HEK293 (cell line): ENCODE data around the gene TMEM203.

Experiments used
- CTCF ChIP-seq: fragments of 450-650 bp; formaldehyde crosslinking; IDR thresholded peaks from 2 replicates; pipeline ENCODE4 v1.5.1; 2016; ENCODE audit warnings: missing biosample characterization, missing genetic modification characterization
- HOXD13 ChIP-seq: sonication (generic); formaldehyde crosslinking; IDR thresholded peaks from 2 replicates; pipeline ENCODE4 v1.8.0; 2022; ENCODE audit warnings: missing genetic modification reagents, borderline replicate concordance
- SETDB1 ChIP-seq: IDR thresholded peaks from one replicate; pipeline ENCODE4 v1.6.1; 2017; ENCODE audit warnings: mild to moderate bottlenecking, low read length, moderate library complexity, mixed read lengths; ENCODE audit not compliant: insufficient read length
- ZBTB1 ChIP-seq: fragments of 450-650 bp; formaldehyde crosslinking; IDR thresholded peaks from 2 replicates; pipeline ENCODE4 v1.5.1; 2016; ENCODE audit warnings: missing biosample characterization, missing genetic modification characterization
- ZNF423 ChIP-seq: fragments of 450-650 bp; formaldehyde crosslinking; IDR thresholded peaks from 2 replicates; pipeline ENCODE4 v1.5.1; 2016; ENCODE audit warnings: missing biosample characterization, missing genetic modification characterization
- ZNF561 ChIP-seq: fragments of 450-650 bp; IDR thresholded peaks from 2 replicates; pipeline ENCODE4 v1.5.1; 2018; ENCODE audit warnings: missing biosample characterization, missing genetic modification characterization, borderline replicate concordance
- ZNF707 ChIP-seq: fragments of 450-650 bp; formaldehyde crosslinking; IDR thresholded peaks from 2 replicates; pipeline ENCODE4 v1.5.1; 2016; ENCODE audit warnings: missing biosample characterization, missing genetic modification characterization
- TF ChIP-seq, protein P1 (sequence below): fragments of 450-650 bp; formaldehyde crosslinking; IDR thresholded peaks from 2 replicates; pipeline ENCODE4 v1.5.1; 2016; ENCODE audit warnings: missing biosample characterization, missing genetic modification characterization, borderline replicate concordance
- TF ChIP-seq, protein P2 (sequence below): fragments of 450-650 bp; formaldehyde crosslinking; IDR thresholded peaks from 2 replicates; pipeline ENCODE4 v1.5.1; 2016; ENCODE audit warnings: missing biosample characterization, missing genetic modification characterization
- TF ChIP-seq, protein P3 (sequence below): fragments of 450-650 bp; formaldehyde crosslinking; IDR thresholded peaks from 2 replicates; pipeline ENCODE4 v1.5.1; 2016; ENCODE audit warnings: missing biosample characterization, missing genetic modification characterization

- TF ChIP-seq SETDB1 (no peak), ZNF707 (tag by site-specific recombination) (no peak), HOXD13 (CRISPR knock-in tag) (no peak), ZNF561 (no peak), CTCF (tag by site-specific recombination) (no peak), ZNF423 (tag by site-specific recombination) (no peak), ZBTB1 (tag by site-specific recombination) (no peak)
- TF ChIP-seq, protein P1, sequence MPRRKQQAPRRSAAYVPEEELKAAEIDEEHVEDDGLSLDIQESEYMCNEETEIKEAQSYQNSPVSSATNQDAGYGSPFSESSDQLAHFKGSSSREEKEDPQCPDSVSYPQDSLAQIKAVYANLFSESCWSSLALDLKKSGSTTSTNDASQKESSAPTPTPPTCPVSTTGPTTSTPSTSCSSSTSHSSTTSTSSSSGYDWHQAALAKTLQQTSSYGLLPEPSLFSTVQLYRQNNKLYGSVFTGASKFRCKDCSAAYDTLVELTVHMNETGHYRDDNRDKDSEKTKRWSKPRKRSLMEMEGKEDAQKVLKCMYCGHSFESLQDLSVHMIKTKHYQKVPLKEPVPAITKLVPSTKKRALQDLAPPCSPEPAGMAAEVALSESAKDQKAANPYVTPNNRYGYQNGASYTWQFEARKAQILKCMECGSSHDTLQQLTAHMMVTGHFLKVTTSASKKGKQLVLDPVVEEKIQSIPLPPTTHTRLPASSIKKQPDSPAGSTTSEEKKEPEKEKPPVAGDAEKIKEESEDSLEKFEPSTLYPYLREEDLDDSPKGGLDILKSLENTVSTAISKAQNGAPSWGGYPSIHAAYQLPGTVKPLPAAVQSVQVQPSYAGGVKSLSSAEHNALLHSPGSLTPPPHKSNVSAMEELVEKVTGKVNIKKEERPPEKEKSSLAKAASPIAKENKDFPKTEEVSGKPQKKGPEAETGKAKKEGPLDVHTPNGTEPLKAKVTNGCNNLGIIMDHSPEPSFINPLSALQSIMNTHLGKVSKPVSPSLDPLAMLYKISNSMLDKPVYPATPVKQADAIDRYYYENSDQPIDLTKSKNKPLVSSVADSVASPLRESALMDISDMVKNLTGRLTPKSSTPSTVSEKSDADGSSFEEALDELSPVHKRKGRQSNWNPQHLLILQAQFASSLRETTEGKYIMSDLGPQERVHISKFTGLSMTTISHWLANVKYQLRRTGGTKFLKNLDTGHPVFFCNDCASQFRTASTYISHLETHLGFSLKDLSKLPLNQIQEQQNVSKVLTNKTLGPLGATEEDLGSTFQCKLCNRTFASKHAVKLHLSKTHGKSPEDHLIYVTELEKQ (tag by site-specific recombination), result no peak
- TF ChIP-seq, protein P2, sequence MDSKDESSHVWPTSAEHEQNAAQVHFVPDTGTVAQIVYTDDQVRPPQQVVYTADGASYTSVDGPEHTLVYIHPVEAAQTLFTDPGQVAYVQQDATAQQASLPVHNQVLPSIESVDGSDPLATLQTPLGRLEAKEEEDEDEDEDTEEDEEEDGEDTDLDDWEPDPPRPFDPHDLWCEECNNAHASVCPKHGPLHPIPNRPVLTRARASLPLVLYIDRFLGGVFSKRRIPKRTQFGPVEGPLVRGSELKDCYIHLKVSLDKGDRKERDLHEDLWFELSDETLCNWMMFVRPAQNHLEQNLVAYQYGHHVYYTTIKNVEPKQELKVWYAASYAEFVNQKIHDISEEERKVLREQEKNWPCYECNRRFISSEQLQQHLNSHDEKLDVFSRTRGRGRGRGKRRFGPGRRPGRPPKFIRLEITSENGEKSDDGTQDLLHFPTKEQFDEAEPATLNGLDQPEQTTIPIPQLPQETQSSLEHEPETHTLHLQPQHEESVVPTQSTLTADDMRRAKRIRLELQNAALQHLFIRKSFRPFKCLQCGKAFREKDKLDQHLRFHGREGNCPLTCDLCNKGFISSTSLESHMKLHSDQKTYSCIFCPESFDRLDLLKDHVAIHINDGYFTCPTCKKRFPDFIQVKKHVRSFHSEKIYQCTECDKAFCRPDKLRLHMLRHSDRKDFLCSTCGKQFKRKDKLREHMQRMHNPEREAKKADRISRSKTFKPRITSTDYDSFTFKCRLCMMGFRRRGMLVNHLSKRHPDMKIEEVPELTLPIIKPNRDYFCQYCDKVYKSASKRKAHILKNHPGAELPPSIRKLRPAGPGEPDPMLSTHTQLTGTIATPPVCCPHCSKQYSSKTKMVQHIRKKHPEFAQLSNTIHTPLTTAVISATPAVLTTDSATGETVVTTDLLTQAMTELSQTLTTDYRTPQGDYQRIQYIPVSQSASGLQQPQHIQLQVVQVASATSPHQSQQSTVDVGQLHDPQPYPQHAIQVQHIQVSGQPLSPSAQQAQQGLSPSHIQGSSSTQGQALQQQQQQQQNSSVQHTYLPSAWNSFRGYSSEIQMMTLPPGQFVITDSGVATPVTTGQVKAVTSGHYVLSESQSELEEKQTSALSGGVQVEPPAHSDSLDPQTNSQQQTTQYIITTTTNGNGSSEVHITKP (tag by site-specific recombination), result no peak
- TF ChIP-seq, protein P3, sequence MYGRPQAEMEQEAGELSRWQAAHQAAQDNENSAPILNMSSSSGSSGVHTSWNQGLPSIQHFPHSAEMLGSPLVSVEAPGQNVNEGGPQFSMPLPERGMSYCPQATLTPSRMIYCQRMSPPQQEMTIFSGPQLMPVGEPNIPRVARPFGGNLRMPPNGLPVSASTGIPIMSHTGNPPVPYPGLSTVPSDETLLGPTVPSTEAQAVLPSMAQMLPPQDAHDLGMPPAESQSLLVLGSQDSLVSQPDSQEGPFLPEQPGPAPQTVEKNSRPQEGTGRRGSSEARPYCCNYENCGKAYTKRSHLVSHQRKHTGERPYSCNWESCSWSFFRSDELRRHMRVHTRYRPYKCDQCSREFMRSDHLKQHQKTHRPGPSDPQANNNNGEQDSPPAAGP, result no peak
These were observed 46.2 kb upstream of the TMEM203 start for GRCh38 chr9:137251490-137252268.
